ENCODE measurements around the gene KRT5.

Gene KRT5

DNA sequence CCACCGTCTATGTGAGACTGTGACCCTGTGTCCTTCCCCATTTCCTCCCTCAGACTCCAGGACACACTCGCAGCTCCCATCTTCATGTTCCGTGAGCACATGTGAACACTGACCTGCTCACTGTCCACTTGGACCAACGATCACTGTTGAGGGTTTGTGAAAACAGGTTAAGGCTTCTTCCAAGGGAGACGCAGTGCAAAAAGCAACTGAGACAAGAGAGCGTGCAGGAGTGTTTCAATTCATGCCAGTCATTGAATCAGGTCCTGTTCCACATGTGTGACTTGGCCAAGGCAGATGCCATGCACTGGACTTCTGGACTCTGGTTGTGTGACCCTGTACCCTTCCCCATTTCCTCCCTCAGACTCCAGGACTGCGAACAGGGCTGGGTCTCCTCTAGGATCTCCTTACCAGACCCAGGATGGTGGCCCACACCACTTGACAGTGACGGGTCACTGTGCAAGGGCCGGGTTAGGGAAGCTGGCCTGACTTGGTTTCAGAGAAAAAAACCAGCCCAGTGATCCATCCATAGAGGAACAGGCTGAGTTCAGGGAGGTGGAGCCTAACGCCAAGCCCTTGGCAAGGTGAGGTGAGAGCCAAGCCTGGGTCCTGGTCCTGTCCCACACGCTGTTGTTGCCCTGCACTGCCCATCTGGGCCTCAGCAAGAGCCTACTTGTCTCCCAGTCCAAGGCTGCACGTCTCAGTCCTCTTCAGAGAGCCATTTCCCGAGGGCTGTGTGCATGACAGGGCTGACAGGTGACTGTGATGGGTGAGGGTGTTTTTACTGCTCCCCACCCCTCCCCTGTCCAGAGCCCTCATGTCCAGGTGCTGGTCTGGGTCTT, 5.7 kb upstream of the KRT5 start:
- DNase-seq: no peak
- no peak overlapping the region for H3K4me3 ChIP-seq (ENCODE audit: low read depth, low read length)
- no peaks in the 10 kb centered on the region for H3K36me3 ChIP-seq (replicated peaks)
- in situ Hi-C loops (cut with HindIII; ENCODE audit: low pct_ligation_motif_present, low sequenced_read_pairs): no loop called here
- TF ChIP-seq CTCF (IDR thresholded peaks at IDR 0.05; ENCODE audit: low read depth, low read length, missing control alignments): no peak
- no peak overlapping the region for H3K27ac ChIP-seq
- H3K27me3 ChIP-seq (replicated peaks): no peaks in the 10 kb centered on the region

- Histone ChIP-seq H3K4me3 (ENCODE audit: low read depth, low read length) (no peak overlapping the region), H3K27ac (no peak overlapping the region), H3K27me3 (replicated peaks) (no peaks in the 10 kb centered on the region), H3K36me3 (replicated peaks) (no peaks in the 10 kb centered on the region)
- no peak for DNase-seq
- TF ChIP-seq CTCF (IDR thresholded peaks at IDR 0.05; ENCODE audit: low read depth, low read length, missing control alignments): no peak
- in situ Hi-C loops (cut with HindIII; ENCODE audit: low pct_ligation_motif_present, low sequenced_read_pairs): no loop called here
These were observed 4.9 kb upstream of the KRT5 start for GRCh38 chr12:52524898-52525591.

DNA sequence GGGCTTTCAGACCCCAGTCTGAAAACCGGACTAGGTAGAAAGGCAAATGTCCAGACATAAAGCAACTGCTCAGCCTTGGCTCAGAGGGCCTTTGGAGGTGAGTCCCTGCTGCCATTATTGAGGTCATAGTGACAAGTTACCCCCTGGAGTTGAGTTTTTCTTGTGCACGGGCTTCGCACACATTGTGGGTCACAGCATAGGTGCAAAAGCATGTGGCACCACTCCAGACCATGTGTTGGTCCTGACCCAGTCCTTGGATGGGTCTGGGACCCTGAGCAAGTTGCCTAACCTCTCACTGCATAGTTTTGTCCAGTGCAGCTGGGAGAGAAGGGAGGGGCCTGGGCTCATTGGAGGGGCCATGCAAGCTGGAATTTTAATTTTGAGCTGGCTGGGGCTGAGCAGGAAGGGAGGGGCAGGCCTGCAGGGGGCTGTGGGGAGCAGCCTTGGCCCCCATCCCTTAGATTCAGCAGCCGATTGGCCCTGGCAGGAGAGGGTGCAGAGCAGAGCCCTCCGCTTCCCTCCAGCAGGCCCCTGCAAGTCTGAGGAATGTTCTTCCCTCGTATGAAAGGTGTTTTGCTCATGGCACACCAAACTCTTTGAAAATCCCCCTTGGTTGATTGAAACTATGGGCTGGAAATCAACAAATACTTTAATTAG, 4.2 kb upstream of the KRT5 start:
- Histone ChIP-seq H3K27ac (no peak overlapping the region), H3K4me3 (ENCODE audit: low read depth, low read length) (no peak overlapping the region), H3K27me3 (replicated peaks) (no peaks in the 10 kb centered on the region), H3K36me3 (replicated peaks) (no peaks in the 10 kb centered on the region)
- in situ Hi-C loops (cut with HindIII; ENCODE audit: low pct_ligation_motif_present, low sequenced_read_pairs): no loop called here
- no peak for DNase-seq
- no peak for TF ChIP-seq CTCF (IDR thresholded peaks at IDR 0.05; ENCODE audit: low read depth, low read length, missing control alignments)

DNA sequence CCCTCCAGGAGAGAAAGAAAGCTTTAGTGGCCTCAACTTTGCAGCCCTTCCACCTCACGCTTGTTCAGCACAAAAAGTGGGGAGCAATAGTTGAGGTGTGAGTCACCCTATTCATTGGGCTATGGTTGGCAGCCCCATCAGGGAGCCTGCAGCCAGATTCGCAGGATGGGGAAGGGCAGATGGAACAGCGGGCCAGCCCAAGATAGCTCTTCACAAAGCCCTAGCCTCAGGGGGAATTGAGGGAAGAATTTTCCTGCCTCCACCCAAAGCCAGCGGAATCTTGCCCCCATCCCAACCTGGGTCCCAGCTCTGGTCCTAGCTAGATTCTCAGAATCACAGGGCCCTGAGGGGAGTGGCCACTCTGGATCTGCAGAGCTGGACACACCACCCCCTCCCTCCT, 3.6 kb upstream of the KRT5 start:
- in situ Hi-C loops (cut with HindIII; ENCODE audit: low pct_ligation_motif_present, low sequenced_read_pairs): no loop called here
- no peaks in the 10 kb centered on the region for H3K36me3 ChIP-seq (replicated peaks)
- no peak for TF ChIP-seq CTCF (IDR thresholded peaks at IDR 0.05; ENCODE audit: low read depth, low read length, missing control alignments)
- no peaks in the 10 kb centered on the region for H3K27me3 ChIP-seq (replicated peaks)
- no peak for DNase-seq
- H3K27ac ChIP-seq: no peak overlapping the region
- H3K4me3 ChIP-seq (ENCODE audit: low read depth, low read length): no peak overlapping the region

- Histone ChIP-seq H3K27me3 (replicated peaks) (no peaks in the 10 kb centered on the region), H3K27ac (no peak overlapping the region), H3K36me3 (replicated peaks) (no peaks in the 10 kb centered on the region), H3K4me3 (ENCODE audit: low read depth, low read length) (no peak overlapping the region)
- in situ Hi-C loops (cut with HindIII; ENCODE audit: low pct_ligation_motif_present, low sequenced_read_pairs): no loop called here
- no peak for DNase-seq
- no peak for TF ChIP-seq CTCF (IDR thresholded peaks at IDR 0.05; ENCODE audit: low read depth, low read length, missing control alignments)
These were observed 2.3 kb upstream of the KRT5 start for GRCh38 chr12:52522346-52523011.
